ENCODE results near the gene ARHGAP42. TPM values are rescaled to one million over a fixed set of nuclear protein-coding genes. Genes with fewer than 3 reads are reported as not detected.

Gene ARHGAP42
- total and polyA plus RNA-seq, 8 donors: 2.3 to 119 (median 39.3) TPM

- Histone ChIP-seq H3K27me3 (no peaks in the 10 kb centered on the region), H3K4me1 (peaks cover 0 to 5% (median 0%) of the 10 kb centered on the region in 4 donors), H3K36me3 (peaks cover 0 to 14% (median 2%) of the 10 kb centered on the region in 4 donors), H3K9me3 (no peaks in the 10 kb centered on the region), H3K4me3 (no peak overlapping the region), H3K27ac (no peak overlapping the region)
- intact Hi-C loops (cut with DNase I; ENCODE audit: low total_unique reads): no loop called here
- no peak for DNase-seq
- 74 to 85% (median 80%) methylated on average over 5 of the region's 5 CpGs for WGBS, 5 donors
- no peak for TF ChIP-seq POLR2AphosphoS5 (IDR thresholded peaks at IDR 0.05)
- TF ChIP-seq EP300 (IDR thresholded peaks at IDR 0.05): no peak
- no peak for TF ChIP-seq CTCF (IDR thresholded peaks at IDR 0.05)
- no peak for TF ChIP-seq POLR2A (IDR thresholded peaks at IDR 0.05)
Observed at GRCh38 chr11:100703801-100704575, 16.9 kb downstream of the ARHGAP42 start.

GRCh38 chr11:100705447-100705846, 18.4 kb downstream of the ARHGAP42 start:
- H3K4me3 ChIP-seq: no peak overlapping the region
- H3K4me1 ChIP-seq: peaks cover 0 to 5% (median 0%) of the 10 kb centered on the region in 4 donors
- no peaks in the 10 kb centered on the region for H3K27me3 ChIP-seq
- H3K9me3 ChIP-seq: no peaks in the 10 kb centered on the region
- H3K36me3 ChIP-seq: peaks cover 0 to 11% (median 2%) of the 10 kb centered on the region in 4 donors
- TF ChIP-seq POLR2A (IDR thresholded peaks at IDR 0.05): no peak
- no peak for TF ChIP-seq EP300 (IDR thresholded peaks at IDR 0.05)
- no peak for TF ChIP-seq POLR2AphosphoS5 (IDR thresholded peaks at IDR 0.05)
- TF ChIP-seq CTCF (IDR thresholded peaks at IDR 0.05): no peak
- intact Hi-C loops (cut with DNase I; ENCODE audit: low total_unique reads): no loop called here
- H3K27ac ChIP-seq: no peak overlapping the region
- WGBS, 5 donors: 85 to 96% (median 90%) methylated on average over 2 of the region's 2 CpGs
- no peak for DNase-seq

GRCh38 chr11:100706179-100706578, 19.1 kb downstream of the ARHGAP42 start:
- Histone ChIP-seq H3K36me3 (peaks cover 0 to 4% (median 1%) of the 10 kb centered on the region in 4 donors), H3K9me3 (no peaks in the 10 kb centered on the region), H3K4me3 (no peak overlapping the region), H3K4me1 (peaks cover 0 to 5% (median 0%) of the 10 kb centered on the region in 4 donors), H3K27me3 (no peaks in the 10 kb centered on the region), H3K27ac (no peak overlapping the region)
- no peak for DNase-seq
- intact Hi-C loops (cut with DNase I; ENCODE audit: low total_unique reads): no loop called here
- TF ChIP-seq POLR2A (IDR thresholded peaks at IDR 0.05) (no peak), EP300 (IDR thresholded peaks at IDR 0.05) (no peak), CTCF (IDR thresholded peaks at IDR 0.05) (no peak), POLR2AphosphoS5 (IDR thresholded peaks at IDR 0.05) (no peak)

GRCh38 chr11:100709233-100709957, 22.3 kb downstream of the ARHGAP42 start:
- intact Hi-C loops (cut with DNase I; ENCODE audit: low total_unique reads): no loop called here
- no peaks in the 10 kb centered on the region for H3K36me3 ChIP-seq
- no peak for DNase-seq
- WGBS, 5 donors: 76 to 89% (median 85%) methylated on average over 3 of the region's 3 CpGs
- H3K4me3 ChIP-seq: no peak overlapping the region
- H3K9me3 ChIP-seq: no peaks in the 10 kb centered on the region
- no peak for TF ChIP-seq EP300 (IDR thresholded peaks at IDR 0.05)
- TF ChIP-seq POLR2A (IDR thresholded peaks at IDR 0.05): no peak
- TF ChIP-seq POLR2AphosphoS5 (IDR thresholded peaks at IDR 0.05): no peak
- no peak for TF ChIP-seq CTCF (IDR thresholded peaks at IDR 0.05)
- H3K27ac ChIP-seq: no peak overlapping the region
- no peaks in the 10 kb centered on the region for H3K27me3 ChIP-seq
- H3K4me1 ChIP-seq: peaks cover 0 to 5% (median 0%) of the 10 kb centered on the region in 4 donors

Data from stomach (tissue), 9 donors.